Keratinocyte (primary cell): ENCODE data around the gene LPAR3. TPM values are rescaled to one million over a fixed set of nuclear protein-coding genes. Genes with fewer than 3 reads are reported as not detected.

Experiments
- DNase-seq: peaks from one replicate; pipeline ENCODE4 v3.0.0-alpha.2; 2011; ENCODE audit warnings: low read depth, missing footprints, low spot score
- FAIRE-seq: peaks from 2 replicates; lab custom pipeline; 2011; peaks lifted over from hg19 to GRCh38; lab: Jason Lieb, UNC
- H2AFZ ChIP-seq: 2 replicates; pipeline ENCODE4 v1.6.0; 2012; ENCODE audit warnings: low read length, control low read depth, inconsistent platforms; ENCODE audit not compliant: control insufficient read depth
- H3K27ac ChIP-seq: 2 replicates; pipeline ENCODE4 v1.5.1; 2011; ENCODE audit warnings: low read length; ENCODE audit not compliant: control insufficient read depth, insufficient read depth
- H3K27me3 ChIP-seq: 3 replicates; pipeline ENCODE4 v1.6.0; 2011; ENCODE audit warnings: low read length; ENCODE audit not compliant: control insufficient read depth, insufficient read depth; ENCODE audit errors: extremely low read depth
- H3K36me3 ChIP-seq, 2 experiments: 2 replicates in 1 of 2; 3 replicates in 1 of 2; pipeline ENCODE4 v1.5.1; 2011; ENCODE audit warnings: low read length in 2 of 2, mild to moderate bottlenecking in 1 of 2; ENCODE audit not compliant: control insufficient read depth in 2 of 2, insufficient read depth in 2 of 2; ENCODE audit errors: extremely low read depth in 1 of 2
- H3K4me1 ChIP-seq: 3 replicates; pipeline ENCODE4 v1.5.1; 2011; ENCODE audit warnings: low read length; ENCODE audit not compliant: control insufficient read depth, insufficient read depth; ENCODE audit errors: extremely low read depth
- H3K4me2 ChIP-seq: 3 replicates; pipeline ENCODE4 v1.6.0; 2011; ENCODE audit warnings: low read depth, low read length; ENCODE audit not compliant: control insufficient read depth, insufficient read depth; ENCODE audit errors: extremely low read depth
- H3K4me3 ChIP-seq, 3 experiments: fragments of 200-600 bp in 1 of 3; sonication (generic) in 1 of 3; 2 replicates in 2 of 3; 3 replicates in 1 of 3; pipeline ENCODE4 v1.5.1; 2011 to 2016; ENCODE audit warnings: low read length in 3 of 3, mild to moderate bottlenecking in 3 of 3, control low read depth in 2 of 3, inconsistent platforms in 1 of 3, low read depth in 1 of 3, mixed read lengths in 1 of 3, mixed run types in 1 of 3, moderate library complexity in 1 of 3; ENCODE audit not compliant: control insufficient read depth in 2 of 3, insufficient read depth in 2 of 3; ENCODE audit errors: extremely low read depth in 1 of 3
- H3K79me2 ChIP-seq: 2 replicates; pipeline ENCODE4 v1.6.0; 2012; ENCODE audit warnings: low read length; ENCODE audit not compliant: control insufficient read depth, insufficient read depth
- H3K9ac ChIP-seq: 3 replicates; pipeline ENCODE4 v1.6.0; 2011; ENCODE audit warnings: low read length; ENCODE audit not compliant: control insufficient read depth, insufficient read depth; ENCODE audit errors: extremely low read depth
- H3K9me1 ChIP-seq: 3 replicates; pipeline ENCODE4 v1.6.0; 2011; ENCODE audit warnings: low read length; ENCODE audit not compliant: control insufficient read depth, insufficient read depth; ENCODE audit errors: extremely low read depth
- H3K9me3 ChIP-seq: 2 replicates; pipeline ENCODE4 v1.5.1; 2012; ENCODE audit warnings: low read depth, low read length; ENCODE audit not compliant: control insufficient read depth
- H4K20me1 ChIP-seq: 3 replicates; pipeline ENCODE4 v1.6.0; 2011; ENCODE audit warnings: low read length; ENCODE audit not compliant: control insufficient read depth, insufficient read depth; ENCODE audit errors: extremely low read depth
- CTCF ChIP-seq, 3 experiments: IDR thresholded peaks in 1 of 3; conservative IDR thresholded peaks in 1 of 3; optimal IDR thresholded peaks in 1 of 3; 2 replicates in 2 of 3; 3 replicates in 1 of 3; pipeline versions ENCODE3 to v1.5.1; 2011; ENCODE audit warnings: low read length in 3 of 3, mild to moderate bottlenecking in 3 of 3, moderate library complexity in 2 of 3, control low read depth in 1 of 3, inconsistent platforms in 1 of 3; ENCODE audit not compliant: insufficient read depth in 2 of 3; ENCODE audit errors: extremely low read depth in 1 of 3
- EZH2 ChIP-seq: IDR thresholded peaks from one replicate; pipeline ENCODE4 v1.6.1; 2012; ENCODE audit warnings: inconsistent platforms, mild to moderate bottlenecking, low read length, moderate library complexity
- dilution Hi-C: fragments of 300-500 bp; cut with MboI; formaldehyde crosslinking; loops from one replicate; pipeline ENCODE4 v1.7.0; 2020; ENCODE audit warnings: low sequenced_read_pairs; ENCODE audit not compliant: extremely low pct_ligation_motif_present
- polyA plus RNA-seq, 5 experiments: library from polyadenylated mRNA; depleted of rRNA in 3 of 5; stranded (reverse) in 3 of 5; stranded (forward) in 1 of 5; unstranded in 1 of 5; fragments of >200 nt; gene quantifications; 1 replicate in 1 of 5; 2 replicates in 3 of 5; 3 replicates in 1 of 5; pipeline versions ENCODE4 v1.2.1 to v1.2.3, GENCODE V29; 2011 to 2012; ENCODE audit warnings: missing spikeins in 2 of 5, low read depth in 1 of 5, low replicate concordance in 1 of 5

Gene LPAR3
- polyA plus RNA-seq, 1 donor (not counting 4 experiments of a cell fraction or from before 2014, with no cell fraction given), result 42.1 TPM

DNA sequence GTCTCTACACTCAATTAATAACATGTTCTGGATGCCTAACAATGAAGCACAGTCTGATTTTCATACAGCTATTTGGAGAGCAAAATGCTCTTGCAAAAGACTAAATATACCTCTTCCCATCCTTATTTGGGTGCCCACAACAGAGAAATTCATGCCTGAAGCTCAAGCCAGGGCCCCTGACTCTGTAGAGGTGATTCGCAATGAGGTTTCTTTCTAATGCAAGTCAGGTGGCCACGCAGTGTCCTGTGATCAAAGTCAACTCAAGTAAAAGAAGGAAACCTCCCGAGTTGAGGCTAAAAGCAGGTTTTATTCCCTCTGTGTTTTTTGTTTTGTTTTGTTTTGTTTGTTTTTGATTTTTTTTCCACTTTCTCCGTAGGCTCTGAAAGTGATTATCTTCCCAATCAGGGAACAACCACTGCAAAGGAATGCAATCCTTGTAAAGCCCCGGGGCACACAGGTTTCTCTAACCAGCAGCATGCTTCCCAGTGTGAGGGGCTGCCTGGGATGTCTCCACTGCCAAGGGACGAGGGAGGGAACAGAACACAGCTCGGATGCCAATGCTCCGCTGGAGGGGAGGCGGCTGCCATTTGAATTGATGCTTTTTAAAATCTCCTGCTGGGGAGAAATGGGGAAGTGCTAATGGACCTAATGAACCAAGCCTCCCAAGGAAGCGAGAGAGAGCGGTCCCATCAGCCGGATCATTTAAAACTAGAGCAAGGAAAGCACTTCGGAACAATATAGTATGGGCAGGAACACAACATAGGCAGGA is 128.9 kb downstream of the LPAR3 start:
- Histone ChIP-seq H2AFZ (no peak overlapping the region), H3K9ac (no peak overlapping the region), H3K4me3 (no peak overlapping the region), H3K79me2 (no peaks in the 10 kb centered on the region), H3K27me3 (no peaks in the 10 kb centered on the region), H3K4me1 (peaks cover 5% of the 10 kb centered on the region), H3K4me2 (peak overlapping the region; percentile 40), H3K27ac (no peak overlapping the region), H4K20me1 (no peaks in the 10 kb centered on the region), H3K9me1 (no peaks in the 10 kb centered on the region), H3K9me3 (no peaks in the 10 kb centered on the region), H3K36me3 (no peaks in the 10 kb centered on the region)
- TF ChIP-seq CTCF (optimal IDR thresholded peaks at IDR 0.05 in 1 of 3, IDR thresholded peaks at IDR 0.05 in 1 of 3, conservative IDR thresholded peaks at IDR 0.05 in 1 of 3; ENCODE audit: extremely low read depth in 1 of 3, insufficient read depth in 2 of 3, low read length in 3 of 3) (no peak), EZH2 (no peak)
- dilution Hi-C loops, result no loop called here
- FAIRE-seq (no peak), DNase-seq (no peak)

- dilution Hi-C loops, result no loop called here
- no peaks in the 10 kb centered on the region for H3K9me3 ChIP-seq
- DNase-seq, result no peak
- no peaks in the 10 kb centered on the region for H4K20me1 ChIP-seq
- no peaks in the 10 kb centered on the region for H3K9me1 ChIP-seq
- no peak overlapping the region for H2AFZ ChIP-seq
- H3K36me3 ChIP-seq, result no peaks in the 10 kb centered on the region
- H3K79me2 ChIP-seq, result no peaks in the 10 kb centered on the region
- no peak overlapping the region for H3K9ac ChIP-seq
- no peak overlapping the region for H3K4me2 ChIP-seq
- H3K27ac ChIP-seq, result no peak overlapping the region
- H3K27me3 ChIP-seq, result no peaks in the 10 kb centered on the region
- H3K4me1 ChIP-seq, result peaks cover 5% of the 10 kb centered on the region
- H3K4me3 ChIP-seq, result no peak overlapping the region
- FAIRE-seq, result no peak
- TF ChIP-seq EZH2 (no peak), CTCF (optimal IDR thresholded peaks at IDR 0.05 in 1 of 3, IDR thresholded peaks at IDR 0.05 in 1 of 3, conservative IDR thresholded peaks at IDR 0.05 in 1 of 3; ENCODE audit: extremely low read depth in 1 of 3, insufficient read depth in 2 of 3, low read length in 3 of 3) (no peak)
Observed at GRCh38 chr1:84762664-84763063, 130.3 kb downstream of the LPAR3 start.

Other genes starting within 250 kb of the LPAR3 start
- 5.1 to 13.0 TPM (median 7.2 TPM) in 3 replicates for gene SSX2IP, start 202.7 kb downstream of the LPAR3 start, polyA plus RNA-seq
- 0.05 to 0.14 TPM (median 0.12 TPM) in 3 replicates for gene MCOLN2, start 103.9 kb upstream of the LPAR3 start, polyA plus RNA-seq
- gene MCOLN3, start 155.3 kb upstream of the LPAR3 start, polyA plus RNA-seq, result 5.5 to 16.2 TPM (median 15.4 TPM) in 3 replicates